ENCODE data around the gene EEF1AKMT3. TPM values are rescaled to one million over a fixed set of nuclear protein-coding genes. Genes with fewer than 3 reads are reported as not detected.
"Not testable (repeated sequence)": the region's sequence is repeated elsewhere in the genome, so short reads cannot be mapped to it uniquely, and the experiment has no call there.

Gene EEF1AKMT3
- total RNA-seq, 2 donors from 2014 or later = 3.7 to 5.8 TPM

- peaks cover 6% of the 10 kb centered on the region for H3K27me3 Mint-ChIP-seq (ENCODE audit: insufficient read depth)
- H3K36me3 Mint-ChIP-seq (ENCODE audit: low read depth) = peaks cover 26% of the 10 kb centered on the region
- Histone ChIP-seq H3K36me3 (ENCODE audit: control insufficient read depth, insufficient read depth, low read length) (peaks cover 31% of the 10 kb centered on the region), H3K27me3 (ENCODE audit: control insufficient read depth, insufficient read depth, low read length, poor library complexity, severe bottlenecking) (peaks cover 3% of the 10 kb centered on the region), H3K4me1 (ENCODE audit: control insufficient read depth, insufficient read depth, low read length) (no peaks in the 10 kb centered on the region), H3K9ac (ENCODE audit: extremely low read depth, low read length, poor library complexity, severe bottlenecking) (peak within 1 kb of the TSS; percentile 99), H3K9me3 (ENCODE audit: control insufficient read depth, low read length) (no peaks in the 10 kb centered on the region), H3K4me3 (ENCODE audit: low read length) (peak within 1 kb of the TSS; percentile 97), H3K27ac (ENCODE audit: low read depth, low read length) (peak within 1 kb of the TSS; percentile 96)
- no peak for TF ChIP-seq CTCF (conservative IDR thresholded peaks at IDR 0.05)
- WGBS, 2 experiments (ENCODE audit: insufficient coverage in 1 of 2, insufficient read length in 1 of 2) = 0% methylated on average over 14 to 28 of the region's 28 CpGs
- peak within 1 kb of the TSS; percentile 85 for H3K4me3 Mint-ChIP-seq
- H3K4me1 Mint-ChIP-seq = peaks cover 6% of the 10 kb centered on the region
- DNase-seq = peak; percentile 100
- H3K9me3 Mint-ChIP-seq = no peaks in the 10 kb centered on the region
- H3K27ac Mint-ChIP-seq = peak within 1 kb of the TSS; percentile 100
These were observed 463 bp upstream of the EEF1AKMT3 start, which contains the start of gene METTL1 for GRCh38 chr12:57771873-57772428. TSS of gene METTL1 (minus strand) at chr12:57772105. CDS start at chr12:57772083, 22 bp downstream.

GRCh38 chr12:57774634-57775033, 2.2 kb downstream of the EEF1AKMT3 start:
- not testable (repeated sequence) for H3K4me3 Mint-ChIP-seq; H3K27me3 Mint-ChIP-seq (ENCODE audit: insufficient read depth); H3K27ac Mint-ChIP-seq

GRCh38 chr12:57775044-57775443, 2.6 kb downstream of the EEF1AKMT3 start:
- Mint-ChIP-seq H3K27ac (no peak overlapping the region), H3K4me1 (peaks cover 6% of the 10 kb centered on the region), H3K36me3 (ENCODE audit: low read depth) (peaks cover 8% of the 10 kb centered on the region), H3K9me3 (no peaks in the 10 kb centered on the region), H3K27me3 (ENCODE audit: insufficient read depth) (no peaks in the 10 kb centered on the region), H3K4me3 (no peak overlapping the region)
- no peak for TF ChIP-seq CTCF (conservative IDR thresholded peaks at IDR 0.05)
- no peaks in the 10 kb centered on the region for H3K4me1 ChIP-seq (ENCODE audit: control insufficient read depth, insufficient read depth, low read length)
- H3K27me3 ChIP-seq (ENCODE audit: control insufficient read depth, insufficient read depth, low read length, poor library complexity, severe bottlenecking) = no peaks in the 10 kb centered on the region
- no peak overlapping the region for H3K4me3 ChIP-seq (ENCODE audit: low read length)
- no peak overlapping the region for H3K9ac ChIP-seq (ENCODE audit: extremely low read depth, low read length, poor library complexity, severe bottlenecking)
- no peak for DNase-seq
- no peaks in the 10 kb centered on the region for H3K9me3 ChIP-seq (ENCODE audit: control insufficient read depth, low read length)
- H3K36me3 ChIP-seq (ENCODE audit: control insufficient read depth, insufficient read depth, low read length) = peaks cover 9% of the 10 kb centered on the region
- 92 to 100% methylated on average over 2 to 3 of the region's 3 CpGs for WGBS, 2 experiments (ENCODE audit: insufficient coverage in 1 of 2, insufficient read length in 1 of 2)
- H3K27ac ChIP-seq (ENCODE audit: low read depth, low read length) = no peak overlapping the region

More at GRCh38 chr12:57774634-57775033, 2.2 kb downstream of the EEF1AKMT3 start:
- H3K36me3 ChIP-seq (ENCODE audit: control insufficient read depth, insufficient read depth, low read length) = peaks cover 13% of the 10 kb centered on the region
- H3K4me1 Mint-ChIP-seq; H3K27ac ChIP-seq (ENCODE audit: low read depth, low read length); H3K4me1 ChIP-seq (ENCODE audit: control insufficient read depth, insufficient read depth, low read length); H3K27me3 ChIP-seq (ENCODE audit: control insufficient read depth, insufficient read depth, low read length, poor library complexity, severe bottlenecking); DNase-seq; H3K4me3 ChIP-seq (ENCODE audit: low read length); H3K9me3 ChIP-seq (ENCODE audit: control insufficient read depth, low read length); H3K9ac ChIP-seq (ENCODE audit: extremely low read depth, low read length, poor library complexity, severe bottlenecking); H3K9me3 Mint-ChIP-seq: not testable (repeated sequence)
- 96% methylated on average over 11 of the region's 11 CpGs; no CpG with 5 or more reads in 1 of the 2 experiments for WGBS, 2 experiments (ENCODE audit: insufficient coverage in 1 of 2, insufficient read length in 1 of 2)
- H3K36me3 Mint-ChIP-seq (ENCODE audit: low read depth) = peaks cover 12% of the 10 kb centered on the region

Data from endodermal cell (in vitro differentiated cells).